ENCODE data around the gene MYO1D. TPM values are rescaled to one million over a fixed set of nuclear protein-coding genes. Genes with fewer than 3 reads are reported as not detected.

The MYO1D gene
- total RNA-seq, 6 donors from 2014 or later: 63.0 to 139 (median 91.9) TPM

DNA sequence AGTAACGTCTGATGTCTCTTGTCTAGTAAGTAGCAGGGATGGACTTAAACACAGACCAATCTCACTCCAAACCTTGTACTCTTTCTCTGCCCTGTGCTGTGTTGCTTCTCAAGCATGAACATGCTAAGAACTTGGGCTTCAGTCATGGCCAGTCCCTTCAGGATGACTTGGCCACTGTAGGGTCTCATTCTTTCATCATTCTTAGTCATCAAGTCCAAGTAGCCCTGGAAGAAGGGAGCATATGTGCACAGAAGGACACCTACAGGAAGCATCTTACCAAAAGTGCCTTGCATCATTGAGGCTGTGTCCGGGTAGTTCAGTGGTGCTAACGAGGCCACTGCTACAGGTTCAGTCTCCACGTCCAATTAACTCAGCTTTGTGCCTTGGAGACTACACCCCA lies 309.4 kb downstream of the MYO1D start:
- no peaks in the 10 kb centered on the region for H3K36me3 ChIP-seq
- DNase-seq (no peak), ATAC-seq (ENCODE audit: low FRiP score in 2 of 2) (no peak)
- no peak overlapping the region for H3K4me3 ChIP-seq
- TF ChIP-seq EP300 (IDR thresholded peaks at IDR 0.05) (no peak), POLR2A (IDR thresholded peaks at IDR 0.05) (no peak), POLR2AphosphoS5 (IDR thresholded peaks at IDR 0.05) (no peak)
- TF ChIP-seq, protein P1, sequence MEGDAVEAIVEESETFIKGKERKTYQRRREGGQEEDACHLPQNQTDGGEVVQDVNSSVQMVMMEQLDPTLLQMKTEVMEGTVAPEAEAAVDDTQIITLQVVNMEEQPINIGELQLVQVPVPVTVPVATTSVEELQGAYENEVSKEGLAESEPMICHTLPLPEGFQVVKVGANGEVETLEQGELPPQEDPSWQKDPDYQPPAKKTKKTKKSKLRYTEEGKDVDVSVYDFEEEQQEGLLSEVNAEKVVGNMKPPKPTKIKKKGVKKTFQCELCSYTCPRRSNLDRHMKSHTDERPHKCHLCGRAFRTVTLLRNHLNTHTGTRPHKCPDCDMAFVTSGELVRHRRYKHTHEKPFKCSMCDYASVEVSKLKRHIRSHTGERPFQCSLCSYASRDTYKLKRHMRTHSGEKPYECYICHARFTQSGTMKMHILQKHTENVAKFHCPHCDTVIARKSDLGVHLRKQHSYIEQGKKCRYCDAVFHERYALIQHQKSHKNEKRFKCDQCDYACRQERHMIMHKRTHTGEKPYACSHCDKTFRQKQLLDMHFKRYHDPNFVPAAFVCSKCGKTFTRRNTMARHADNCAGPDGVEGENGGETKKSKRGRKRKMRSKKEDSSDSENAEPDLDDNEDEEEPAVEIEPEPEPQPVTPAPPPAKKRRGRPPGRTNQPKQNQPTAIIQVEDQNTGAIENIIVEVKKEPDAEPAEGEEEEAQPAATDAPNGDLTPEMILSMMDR (IDR thresholded peaks at IDR 0.05): no peak
- no peaks in the 10 kb centered on the region for H3K27me3 ChIP-seq
- 95 to 97% methylated on average over 4 of the region's 4 CpGs for WGBS, 2 donors
- H3K27ac ChIP-seq: no peak overlapping the region
- H3K9me3 ChIP-seq: no peaks in the 10 kb centered on the region
- H3K4me1 ChIP-seq: no peaks in the 10 kb centered on the region

DNA sequence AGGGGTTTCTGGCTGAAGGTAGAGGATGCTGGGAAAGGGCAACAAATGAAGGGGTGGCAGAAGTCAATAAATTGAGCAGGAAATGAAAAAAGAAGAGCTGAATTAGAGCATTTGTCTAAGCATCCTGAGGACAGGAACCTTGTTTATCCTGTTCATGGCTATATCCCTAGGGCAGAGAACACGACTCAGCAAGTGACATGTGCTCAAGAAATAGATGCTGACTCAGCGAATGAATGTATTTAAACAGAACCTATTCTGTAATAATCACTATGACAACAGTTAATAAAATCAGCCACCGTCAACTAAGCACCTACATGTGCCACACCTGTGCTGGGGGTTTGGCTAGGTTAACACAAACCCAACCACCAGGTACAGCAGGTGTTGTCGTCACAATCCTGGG lies 309.8 kb downstream of the MYO1D start:
- TF ChIP-seq EP300 (IDR thresholded peaks at IDR 0.05) (no peak), POLR2A (IDR thresholded peaks at IDR 0.05) (no peak), POLR2AphosphoS5 (IDR thresholded peaks at IDR 0.05) (no peak)
- TF ChIP-seq, protein P1 (IDR thresholded peaks at IDR 0.05): no peak
- WGBS, 2 donors: 54 to 80% methylated on average over 4 of the region's 4 CpGs

DNA sequence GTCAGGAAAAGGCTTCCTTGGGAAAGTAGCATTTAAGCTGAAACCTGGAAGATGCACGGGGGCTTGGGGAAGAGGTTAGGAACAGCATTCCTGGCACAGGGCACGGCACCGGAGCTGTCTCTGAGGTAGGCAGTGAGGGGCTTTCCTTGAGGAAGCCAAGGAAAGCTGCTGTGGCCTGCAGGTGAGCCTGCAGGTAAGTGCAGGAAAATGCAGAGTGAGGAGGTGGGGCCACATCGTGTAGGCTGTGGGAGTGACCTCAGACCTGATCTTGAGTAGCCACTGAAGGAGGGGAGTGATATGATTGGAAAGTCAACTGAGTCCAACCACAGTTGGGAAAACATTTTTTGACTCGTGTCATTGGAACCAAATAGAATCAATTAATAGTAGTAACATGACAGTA lies 310.6 kb downstream of the MYO1D start:
- ATAC-seq (ENCODE audit: low FRiP score in 2 of 2): no peak
- Histone ChIP-seq H3K36me3 (no peaks in the 10 kb centered on the region), H3K9me3 (no peaks in the 10 kb centered on the region), H3K27me3 (no peaks in the 10 kb centered on the region), H3K27ac (no peak overlapping the region), H3K4me1 (no peaks in the 10 kb centered on the region), H3K4me3 (no peak overlapping the region)
- 88 to 90% methylated on average over 5 of the region's 5 CpGs for WGBS, 2 donors
- TF ChIP-seq EP300 (IDR thresholded peaks at IDR 0.05): no peak
- TF ChIP-seq POLR2AphosphoS5 (IDR thresholded peaks at IDR 0.05): no peak
- TF ChIP-seq, protein P1 (IDR thresholded peaks at IDR 0.05): no peak
- TF ChIP-seq POLR2A (IDR thresholded peaks at IDR 0.05): no peak
- no peak for DNase-seq

More for the DNA sequence above, 309.8 kb downstream of the MYO1D start:
- Histone ChIP-seq H3K9me3 (no peaks in the 10 kb centered on the region), H3K27ac (no peak overlapping the region), H3K4me1 (no peaks in the 10 kb centered on the region), H3K4me3 (no peak overlapping the region), H3K27me3 (no peaks in the 10 kb centered on the region), H3K36me3 (no peaks in the 10 kb centered on the region)
- DNase-seq (no peak), ATAC-seq (ENCODE audit: low FRiP score in 2 of 2) (no peak)

DNA sequence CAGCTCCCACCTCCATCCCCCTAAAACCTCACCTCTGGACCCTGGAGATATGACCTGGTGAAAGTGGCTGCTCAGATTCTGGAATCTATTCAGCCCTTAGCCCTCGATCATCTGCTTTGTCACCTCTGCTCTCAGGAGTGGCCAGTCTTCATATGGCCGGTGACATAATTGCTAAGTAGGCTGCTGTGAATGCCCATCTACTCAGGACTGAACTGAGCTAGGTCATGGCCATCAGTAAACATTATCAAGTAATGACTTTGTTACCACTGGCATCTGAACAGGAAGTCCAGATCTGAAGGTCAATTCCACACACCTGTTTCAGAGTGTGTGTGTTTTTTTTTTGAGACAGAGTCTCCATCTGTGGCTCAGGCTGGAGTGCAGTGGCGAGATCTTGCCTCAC lies 311.5 kb downstream of the MYO1D start:
- no peaks in the 10 kb centered on the region for H3K9me3 ChIP-seq
- H3K4me3 ChIP-seq: no peak overlapping the region
- H3K36me3 ChIP-seq: no peaks in the 10 kb centered on the region
- TF ChIP-seq POLR2A (IDR thresholded peaks at IDR 0.05): no peak
- no peak for TF ChIP-seq EP300 (IDR thresholded peaks at IDR 0.05)
- TF ChIP-seq POLR2AphosphoS5 (IDR thresholded peaks at IDR 0.05): no peak
- TF ChIP-seq, protein P1 (IDR thresholded peaks at IDR 0.05): no peak
- DNase-seq (no peak), ATAC-seq (ENCODE audit: low FRiP score in 2 of 2) (no peak)
- WGBS, 2 donors: 96 to 100% methylated on average over 3 of the region's 3 CpGs
- H3K27ac ChIP-seq: no peak overlapping the region
- no peaks in the 10 kb centered on the region for H3K27me3 ChIP-seq
- H3K4me1 ChIP-seq: no peaks in the 10 kb centered on the region

DNA sequence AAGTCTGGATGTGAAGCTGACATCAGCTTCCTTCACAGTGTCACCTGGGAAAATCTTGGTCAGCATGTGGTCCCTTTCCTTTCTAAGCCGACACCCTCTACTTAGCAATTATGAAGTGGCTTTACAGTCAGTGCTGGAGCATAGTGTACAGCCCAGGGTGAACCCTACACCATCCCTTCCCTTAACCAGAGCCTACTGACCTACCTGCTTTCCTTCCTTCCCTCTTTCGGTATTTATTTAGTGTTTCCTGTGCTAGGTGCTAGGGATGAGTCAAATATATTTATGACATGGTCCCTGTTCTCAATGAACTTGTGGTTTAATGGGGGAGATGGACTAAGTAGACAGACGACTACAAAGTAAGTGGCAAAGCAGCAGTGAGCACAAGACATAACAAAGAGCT lies 312.6 kb downstream of the MYO1D start:
- Histone ChIP-seq H3K4me1 (no peaks in the 10 kb centered on the region), H3K9me3 (no peaks in the 10 kb centered on the region), H3K36me3 (no peaks in the 10 kb centered on the region), H3K27me3 (no peaks in the 10 kb centered on the region), H3K4me3 (no peak overlapping the region), H3K27ac (no peak overlapping the region)
- WGBS, 2 donors: 82 to 86% methylated on average over 3 of the region's 3 CpGs
- no peak for DNase-seq
- ATAC-seq (ENCODE audit: low FRiP score in 2 of 2): no peak
- TF ChIP-seq POLR2A (IDR thresholded peaks at IDR 0.05) (no peak), EP300 (IDR thresholded peaks at IDR 0.05) (no peak), POLR2AphosphoS5 (IDR thresholded peaks at IDR 0.05) (no peak)
- TF ChIP-seq, protein P1 (IDR thresholded peaks at IDR 0.05): no peak
